ENCODE data around the gene ROS1.
A peak's percentile ranks its signal among the peaks of the same experiment; 100 is the strongest.

The ROS1 gene

GRCh38 chr6:117354671-117355070, 71.1 kb downstream of the ROS1 start:
- Histone ChIP-seq H3K36me3 (ENCODE audit: control insufficient read depth in 5 of 5, insufficient read depth in 5 of 5, low read length in 5 of 5) (no peaks in the 10 kb centered on the region), H3K4me1 (ENCODE audit: control insufficient read depth in 5 of 5, insufficient read depth in 5 of 5, low read length in 5 of 5) (no peaks in the 10 kb centered on the region), H3K4me3 (ENCODE audit: low read depth in 1 of 5, low read length in 5 of 5) (no peak overlapping the region), H3K9ac (ENCODE audit: low read length in 5 of 5) (no peak overlapping the region), H3K9me3 (ENCODE audit: control insufficient read depth in 5 of 5, low read length in 5 of 5) (no peaks in the 10 kb centered on the region), H3K27ac (ENCODE audit: low read depth, low read length) (no peak overlapping the region), H3K27me3 (ENCODE audit: control insufficient read depth in 5 of 5, insufficient read depth in 4 of 5, low read length in 5 of 5) (no peaks in the 10 kb centered on the region)

- Histone ChIP-seq H3K27me3 (ENCODE audit: control insufficient read depth in 5 of 5, insufficient read depth in 4 of 5, low read length in 5 of 5) (no peaks in the 10 kb centered on the region), H3K36me3 (ENCODE audit: control insufficient read depth in 5 of 5, insufficient read depth in 5 of 5, low read length in 5 of 5) (no peaks in the 10 kb centered on the region), H3K9ac (ENCODE audit: low read length in 5 of 5) (no peak overlapping the region), H3K4me3 (ENCODE audit: low read depth in 1 of 5, low read length in 5 of 5) (no peak overlapping the region), H3K9me3 (ENCODE audit: control insufficient read depth in 5 of 5, low read length in 5 of 5) (no peaks in the 10 kb centered on the region), H3K27ac (ENCODE audit: low read depth, low read length) (no peak overlapping the region), H3K4me1 (ENCODE audit: control insufficient read depth in 5 of 5, insufficient read depth in 5 of 5, low read length in 5 of 5) (no peaks in the 10 kb centered on the region)
These were observed 73.2 kb downstream of the ROS1 start for GRCh38 chr6:117352466-117353081.

GRCh38 chr6:117351521-117351920, 74.2 kb downstream of the ROS1 start:
- no peaks in the 10 kb centered on the region for H3K36me3 ChIP-seq (ENCODE audit: control insufficient read depth in 5 of 5, insufficient read depth in 5 of 5, low read length in 5 of 5)
- H3K27ac ChIP-seq (ENCODE audit: low read depth, low read length), result no peak overlapping the region
- no peaks in the 10 kb centered on the region for H3K4me1 ChIP-seq (ENCODE audit: control insufficient read depth in 5 of 5, insufficient read depth in 5 of 5, low read length in 5 of 5)
- H3K9ac ChIP-seq (ENCODE audit: low read length in 5 of 5), result no peak overlapping the region
- H3K4me3 ChIP-seq (ENCODE audit: low read depth in 1 of 5, low read length in 5 of 5), result no peak overlapping the region
- no peaks in the 10 kb centered on the region for H3K27me3 ChIP-seq (ENCODE audit: control insufficient read depth in 5 of 5, insufficient read depth in 4 of 5, low read length in 5 of 5)
- H3K9me3 ChIP-seq (ENCODE audit: control insufficient read depth in 5 of 5, low read length in 5 of 5), result no peaks in the 10 kb centered on the region

- H3K9ac ChIP-seq (ENCODE audit: low read length in 5 of 5), result peak overlapping the region in 2 of 5 donors; percentile 41 to 51
- H3K27me3 ChIP-seq (ENCODE audit: control insufficient read depth in 5 of 5, insufficient read depth in 4 of 5, low read length in 5 of 5), result peaks cover 0 to 5% (median 4%) of the 10 kb centered on the region in 5 donors
- H3K27ac ChIP-seq (ENCODE audit: low read depth, low read length), result no peak overlapping the region
- peak overlapping the region in 2 of 5 donors; percentile 29 to 47 for H3K4me3 ChIP-seq (ENCODE audit: low read depth in 1 of 5, low read length in 5 of 5)
- no peaks in the 10 kb centered on the region for H3K9me3 ChIP-seq (ENCODE audit: control insufficient read depth in 5 of 5, low read length in 5 of 5)
- no peaks in the 10 kb centered on the region for H3K4me1 ChIP-seq (ENCODE audit: control insufficient read depth in 5 of 5, insufficient read depth in 5 of 5, low read length in 5 of 5)
- no peaks in the 10 kb centered on the region for H3K36me3 ChIP-seq (ENCODE audit: control insufficient read depth in 5 of 5, insufficient read depth in 5 of 5, low read length in 5 of 5)
These were observed 79.4 kb downstream of the ROS1 start for GRCh38 chr6:117346142-117346930.

GRCh38 chr6:117345292-117345610, 80.5 kb downstream of the ROS1 start:
- Histone ChIP-seq H3K27ac (ENCODE audit: low read depth, low read length) (no peak overlapping the region), H3K27me3 (ENCODE audit: control insufficient read depth in 5 of 5, insufficient read depth in 4 of 5, low read length in 5 of 5) (peaks cover 0 to 5% (median 4%) of the 10 kb centered on the region in 5 donors), H3K4me1 (ENCODE audit: control insufficient read depth in 5 of 5, insufficient read depth in 5 of 5, low read length in 5 of 5) (no peaks in the 10 kb centered on the region), H3K4me3 (ENCODE audit: low read depth in 1 of 5, low read length in 5 of 5) (no peak overlapping the region), H3K9ac (ENCODE audit: low read length in 5 of 5) (no peak overlapping the region), H3K36me3 (ENCODE audit: control insufficient read depth in 5 of 5, insufficient read depth in 5 of 5, low read length in 5 of 5) (no peaks in the 10 kb centered on the region), H3K9me3 (ENCODE audit: control insufficient read depth in 5 of 5, low read length in 5 of 5) (no peaks in the 10 kb centered on the region)

- H3K9ac ChIP-seq (ENCODE audit: low read length in 5 of 5), result no peak overlapping the region
- H3K4me3 ChIP-seq (ENCODE audit: low read depth in 1 of 5, low read length in 5 of 5), result no peak overlapping the region
- no peaks in the 10 kb centered on the region for H3K9me3 ChIP-seq (ENCODE audit: control insufficient read depth in 5 of 5, low read length in 5 of 5)
- H3K27ac ChIP-seq (ENCODE audit: low read depth, low read length), result no peak overlapping the region
- peaks cover 0 to 5% (median 4%) of the 10 kb centered on the region in 5 donors for H3K27me3 ChIP-seq (ENCODE audit: control insufficient read depth in 5 of 5, insufficient read depth in 4 of 5, low read length in 5 of 5)
- H3K4me1 ChIP-seq (ENCODE audit: control insufficient read depth in 5 of 5, insufficient read depth in 5 of 5, low read length in 5 of 5), result no peaks in the 10 kb centered on the region
- no peaks in the 10 kb centered on the region for H3K36me3 ChIP-seq (ENCODE audit: control insufficient read depth in 5 of 5, insufficient read depth in 5 of 5, low read length in 5 of 5)
These were observed 81.1 kb downstream of the ROS1 start for GRCh38 chr6:117344444-117345291.

- H3K36me3 ChIP-seq (ENCODE audit: control insufficient read depth in 5 of 5, insufficient read depth in 5 of 5, low read length in 5 of 5), result no peaks in the 10 kb centered on the region
- no peak overlapping the region for H3K27ac ChIP-seq (ENCODE audit: low read depth, low read length)
- no peak overlapping the region for H3K9ac ChIP-seq (ENCODE audit: low read length in 5 of 5)
- peaks cover 0 to 2% (median 0%) of the 10 kb centered on the region in 5 donors for H3K4me1 ChIP-seq (ENCODE audit: control insufficient read depth in 5 of 5, insufficient read depth in 5 of 5, low read length in 5 of 5)
- H3K27me3 ChIP-seq (ENCODE audit: control insufficient read depth in 5 of 5, insufficient read depth in 4 of 5, low read length in 5 of 5), result no peaks in the 10 kb centered on the region
- no peaks in the 10 kb centered on the region for H3K9me3 ChIP-seq (ENCODE audit: control insufficient read depth in 5 of 5, low read length in 5 of 5)
- no peak overlapping the region for H3K4me3 ChIP-seq (ENCODE audit: low read depth in 1 of 5, low read length in 5 of 5)
These were observed 87.2 kb downstream of the ROS1 start for GRCh38 chr6:117338567-117338966.

- H3K4me1 ChIP-seq (ENCODE audit: control insufficient read depth in 5 of 5, insufficient read depth in 5 of 5, low read length in 5 of 5), result peaks cover 0 to 12% (median 6%) of the 10 kb centered on the region in 5 donors
- H3K36me3 ChIP-seq (ENCODE audit: control insufficient read depth in 5 of 5, insufficient read depth in 5 of 5, low read length in 5 of 5), result no peaks in the 10 kb centered on the region
- H3K9me3 ChIP-seq (ENCODE audit: control insufficient read depth in 5 of 5, low read length in 5 of 5), result peaks cover 0 to 2% (median 0%) of the 10 kb centered on the region in 5 donors
- H3K27ac ChIP-seq (ENCODE audit: low read depth, low read length), result no peak overlapping the region
- H3K4me3 ChIP-seq (ENCODE audit: low read depth in 1 of 5, low read length in 5 of 5), result no peak overlapping the region
- H3K27me3 ChIP-seq (ENCODE audit: control insufficient read depth in 5 of 5, insufficient read depth in 4 of 5, low read length in 5 of 5), result no peaks in the 10 kb centered on the region
- no peak overlapping the region for H3K9ac ChIP-seq (ENCODE audit: low read length in 5 of 5)
These were observed 95.8 kb downstream of the ROS1 start for GRCh38 chr6:117329926-117330325.

GRCh38 chr6:117328500-117328899, 97.2 kb downstream of the ROS1 start:
- Histone ChIP-seq H3K4me1 (ENCODE audit: control insufficient read depth in 5 of 5, insufficient read depth in 5 of 5, low read length in 5 of 5) (peaks cover 0 to 12% (median 6%) of the 10 kb centered on the region in 5 donors), H3K4me3 (ENCODE audit: low read depth in 1 of 5, low read length in 5 of 5) (no peak overlapping the region), H3K9me3 (ENCODE audit: control insufficient read depth in 5 of 5, low read length in 5 of 5) (peaks cover 0 to 2% (median 0%) of the 10 kb centered on the region in 5 donors), H3K36me3 (ENCODE audit: control insufficient read depth in 5 of 5, insufficient read depth in 5 of 5, low read length in 5 of 5) (no peaks in the 10 kb centered on the region), H3K27ac (ENCODE audit: low read depth, low read length) (no peak overlapping the region), H3K9ac (ENCODE audit: low read length in 5 of 5) (no peak overlapping the region), H3K27me3 (ENCODE audit: control insufficient read depth in 5 of 5, insufficient read depth in 4 of 5, low read length in 5 of 5) (no peaks in the 10 kb centered on the region)

- H3K27me3 ChIP-seq (ENCODE audit: control insufficient read depth in 5 of 5, insufficient read depth in 4 of 5, low read length in 5 of 5), result no peaks in the 10 kb centered on the region
- H3K27ac ChIP-seq (ENCODE audit: low read depth, low read length), result no peak overlapping the region
- no peak overlapping the region for H3K4me3 ChIP-seq (ENCODE audit: low read depth in 1 of 5, low read length in 5 of 5)
- H3K36me3 ChIP-seq (ENCODE audit: control insufficient read depth in 5 of 5, insufficient read depth in 5 of 5, low read length in 5 of 5), result no peaks in the 10 kb centered on the region
- H3K9ac ChIP-seq (ENCODE audit: low read length in 5 of 5), result no peak overlapping the region
- H3K4me1 ChIP-seq (ENCODE audit: control insufficient read depth in 5 of 5, insufficient read depth in 5 of 5, low read length in 5 of 5), result peaks cover 0 to 12% (median 6%) of the 10 kb centered on the region in 5 donors
- H3K9me3 ChIP-seq (ENCODE audit: control insufficient read depth in 5 of 5, low read length in 5 of 5), result peaks cover 0 to 2% (median 0%) of the 10 kb centered on the region in 5 donors
These were observed 97.7 kb downstream of the ROS1 start for GRCh38 chr6:117328005-117328389.

Measured in subcutaneous abdominal adipose tissue (tissue), 5 donors.